DMS114 treated with DMSO at 0.1 percent for 48 hours (cell line): Measurements from ENCODE around the gene ADSS1.

Experiments used
- DNase-seq: peaks from one replicate; lab custom pipeline; 2025; ENCODE audit not compliant: unreplicated experiment; lab: John Stamatoyannopoulos, UW

Gene ADSS1

DNA sequence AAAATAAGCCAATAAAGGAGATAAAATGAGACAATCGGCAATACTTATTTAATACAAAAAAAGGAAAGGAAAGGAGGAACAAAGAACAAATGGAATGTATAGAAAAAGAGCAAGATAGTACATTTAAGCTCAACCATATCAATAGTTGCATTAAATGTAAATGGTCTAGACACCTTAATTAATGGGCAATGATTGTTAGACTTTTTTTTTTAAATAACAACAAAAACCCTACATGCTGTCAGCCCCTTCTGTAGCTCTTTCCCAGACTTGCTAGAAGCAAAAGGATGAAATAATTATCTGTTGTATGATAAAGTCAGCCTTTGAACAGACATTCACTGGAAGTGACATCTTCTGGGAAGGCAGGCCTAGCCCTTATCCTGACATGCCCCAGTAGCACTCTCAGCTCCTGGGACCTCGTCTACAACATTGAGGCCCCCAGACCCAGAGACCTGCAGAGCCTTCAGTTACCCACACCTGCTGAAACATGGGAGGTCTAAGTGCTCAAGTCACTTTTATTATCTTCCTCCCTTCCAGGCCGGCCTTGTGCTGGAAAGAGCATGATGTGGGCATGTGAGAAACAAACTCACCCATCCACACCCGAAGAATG, 42.3 kb downstream of the ADSS1 start:
- DNase-seq = no peak

DNA sequence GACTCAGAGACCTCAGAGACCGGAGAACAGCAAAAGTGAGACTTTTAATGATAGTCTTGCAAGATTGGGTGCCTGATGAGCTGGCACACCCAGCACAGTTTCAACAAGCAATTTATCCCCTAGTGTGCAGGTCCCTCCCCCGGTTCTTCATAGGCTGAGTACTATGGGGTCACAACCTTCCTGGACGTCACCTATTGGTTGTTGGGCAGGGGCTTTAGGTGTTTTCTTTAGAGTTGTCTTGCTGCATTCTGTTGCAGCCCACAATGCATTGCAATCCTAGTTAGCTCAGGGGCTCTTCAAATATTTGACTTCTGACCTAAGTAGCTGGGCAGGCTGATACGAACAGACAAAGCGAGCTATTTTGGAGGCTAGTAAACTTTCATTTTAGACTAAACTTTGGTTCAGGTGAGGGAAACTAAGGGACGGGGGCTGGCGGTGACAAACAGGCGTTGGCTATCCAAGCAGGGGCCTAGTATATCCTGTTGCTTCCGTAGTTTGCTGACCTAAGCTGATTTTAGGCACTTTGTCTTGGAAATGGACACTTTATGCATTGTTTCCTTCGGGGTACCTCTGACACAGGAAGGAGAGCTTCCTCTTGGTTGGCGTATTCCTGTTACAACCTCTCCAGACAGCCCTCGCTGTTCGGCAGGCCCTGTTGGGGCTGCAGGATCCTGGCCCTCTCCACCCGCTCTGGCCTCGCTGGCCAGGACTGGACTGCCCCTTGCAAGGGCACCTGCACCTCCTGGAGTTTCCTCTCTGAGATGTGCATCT, 43.0 kb downstream of the ADSS1 start:
- no peak for DNase-seq

DNA sequence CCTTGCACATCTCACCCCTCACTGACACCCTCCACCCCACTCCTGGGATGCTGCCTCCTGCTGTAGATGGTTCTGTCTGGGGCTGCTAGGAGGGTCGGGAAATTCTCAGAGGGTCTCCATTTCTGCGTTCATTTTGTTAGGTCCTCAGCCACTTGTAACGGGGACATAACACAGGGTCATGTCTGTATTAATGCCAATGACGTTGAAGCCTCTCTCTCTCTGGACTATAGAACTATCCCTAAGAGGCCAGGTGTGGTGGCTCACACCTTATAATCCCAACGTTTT, 43.5 kb downstream of the ADSS1 start:
- DNase-seq = no peak

DNA sequence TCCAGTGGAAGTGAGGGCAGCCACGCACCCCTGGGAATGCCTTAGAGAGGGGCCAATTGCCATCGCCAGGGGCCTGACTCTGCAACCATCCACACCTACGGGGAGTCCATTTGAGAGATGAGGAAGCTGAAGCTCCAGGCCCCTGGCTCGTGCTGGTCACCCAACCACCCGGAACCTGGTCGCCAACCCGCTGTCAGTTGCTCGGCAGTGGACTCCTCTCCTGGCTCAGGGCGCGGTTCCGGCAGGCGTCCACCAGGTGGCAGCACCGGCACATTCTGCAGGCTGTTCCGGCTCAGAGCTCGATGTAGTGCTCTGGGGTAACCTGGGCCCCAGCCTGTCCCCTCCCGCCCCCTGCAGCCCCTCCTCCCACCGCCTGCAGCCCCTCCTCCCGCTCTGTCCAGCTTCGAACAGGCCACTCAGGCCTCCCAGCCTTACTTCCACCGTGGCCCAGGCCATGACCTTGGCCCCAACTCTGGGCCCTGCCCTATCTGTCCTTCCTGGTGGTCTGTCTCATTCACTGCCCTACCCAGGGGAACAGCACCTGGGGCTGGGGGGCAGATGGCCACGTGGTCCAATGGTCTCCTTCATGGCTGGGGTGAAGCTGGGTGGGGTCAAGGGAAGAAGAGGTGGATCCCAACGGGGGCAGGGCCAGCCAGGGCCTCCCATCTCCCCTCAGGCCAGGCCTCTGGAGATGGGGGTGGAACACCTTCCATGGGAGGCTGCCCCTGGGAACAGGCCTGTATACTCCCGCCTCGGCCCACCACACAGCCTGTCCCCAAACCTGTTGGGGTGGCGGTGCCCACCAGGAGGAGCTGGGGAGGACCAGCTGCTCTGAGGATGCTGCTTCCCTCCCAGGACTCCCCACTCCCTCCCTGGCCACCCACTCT, 44.7 kb downstream of the ADSS1 start:
- DNase-seq = peak; percentile 38

DNA sequence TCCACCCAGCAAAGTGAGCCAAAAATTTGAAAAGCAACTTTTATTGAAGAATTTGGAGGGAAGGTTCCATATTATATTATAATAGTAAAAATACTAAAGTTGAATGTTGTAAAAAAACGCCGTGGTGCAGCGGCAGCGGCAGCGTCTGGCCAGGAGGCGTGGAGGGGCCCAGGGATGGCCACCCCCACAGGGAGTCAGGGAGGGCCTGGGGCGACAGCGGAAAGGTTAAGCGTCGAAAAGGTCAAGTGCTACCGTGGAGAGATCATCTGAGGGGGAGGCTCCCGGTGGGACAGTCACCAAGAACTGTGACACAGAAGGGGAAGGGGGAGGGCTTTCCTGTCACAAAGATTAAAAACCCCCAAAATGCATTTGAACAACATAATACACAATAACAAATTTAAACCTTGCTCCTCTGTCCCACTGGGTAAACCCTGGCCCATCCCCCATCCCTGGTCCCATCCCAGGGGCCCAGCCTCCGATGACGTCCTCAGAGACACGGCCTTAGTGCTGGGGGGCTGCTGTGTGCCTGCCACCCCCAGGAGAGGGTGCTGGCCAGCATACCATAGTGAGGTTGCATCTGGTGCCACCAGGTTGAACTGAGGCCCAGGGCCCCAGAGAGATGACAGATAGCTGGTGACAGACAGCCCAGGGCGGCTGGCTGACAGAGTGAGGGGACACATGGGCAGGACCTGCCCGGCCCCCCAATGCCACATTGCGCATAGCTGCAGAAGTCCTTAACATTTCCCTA, 45.5 kb downstream of the ADSS1 start:
- no peak for DNase-seq

DNA sequence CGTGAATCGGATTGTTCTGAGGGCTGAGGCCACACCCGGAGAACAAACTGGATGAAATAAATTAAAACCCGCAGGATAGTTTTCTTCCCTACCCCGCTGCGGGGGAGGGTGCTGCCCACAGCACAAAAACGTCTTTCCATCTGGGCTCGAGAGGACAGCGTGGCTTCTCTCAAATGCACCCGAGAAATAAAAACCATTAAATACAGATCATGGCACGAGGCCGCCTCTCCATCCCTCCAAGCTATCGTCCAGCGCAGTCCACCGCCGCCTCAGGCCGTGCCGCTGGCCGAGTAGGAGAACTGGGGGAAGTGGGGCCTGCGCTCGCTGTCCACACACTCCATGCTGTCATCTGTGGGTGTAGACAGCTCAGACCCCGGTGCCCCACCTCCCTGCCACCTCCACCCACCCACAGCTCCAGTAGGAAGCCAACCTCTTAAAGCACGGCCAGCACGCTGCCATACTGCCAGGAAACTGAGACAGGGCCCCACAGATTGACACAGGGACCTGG, 46.1 kb downstream of the ADSS1 start:
- DNase-seq = no peak

DNA sequence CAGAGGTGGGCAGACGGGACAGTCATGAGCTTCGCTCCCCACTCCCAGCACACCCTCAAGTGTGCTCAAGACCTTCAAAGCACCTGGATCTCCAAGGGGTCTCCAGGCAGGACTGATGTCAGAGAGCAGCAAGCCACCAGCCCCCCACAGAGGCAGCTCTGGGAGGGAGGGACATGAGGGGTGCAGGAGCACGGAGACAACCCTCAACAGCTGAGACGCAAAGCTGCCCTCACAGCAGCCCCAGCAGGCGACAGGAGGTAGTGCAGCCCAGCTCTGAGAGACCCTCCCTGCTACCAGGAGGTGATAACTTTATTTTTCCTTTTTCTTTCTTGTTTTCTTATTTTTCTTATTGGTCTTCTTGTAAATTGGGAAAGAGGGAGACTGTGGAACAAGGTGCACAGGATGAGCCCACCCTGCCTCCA, 46.8 kb downstream of the ADSS1 start:
- DNase-seq = no peak

DNA sequence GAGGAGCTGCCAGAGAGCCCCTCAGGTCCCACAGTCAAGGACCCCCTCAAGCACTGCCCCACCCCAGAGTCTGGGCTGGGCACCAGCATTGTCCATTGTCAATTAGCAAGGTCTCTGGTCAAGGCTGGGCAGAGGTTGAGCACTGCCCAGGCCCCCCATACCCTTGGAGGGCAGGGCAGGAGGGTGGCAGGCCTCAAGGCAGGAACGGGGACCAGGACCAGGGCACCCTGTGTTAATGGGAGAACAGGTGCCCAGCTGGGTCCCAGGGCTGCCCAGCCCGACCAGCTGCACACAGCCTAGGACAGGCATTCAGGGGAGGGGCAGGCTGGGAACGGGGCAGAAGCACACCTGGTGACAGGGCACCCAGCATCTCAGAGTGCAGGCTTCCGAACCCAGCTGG, 47.3 kb downstream of the ADSS1 start:
- no peak for DNase-seq

DNA sequence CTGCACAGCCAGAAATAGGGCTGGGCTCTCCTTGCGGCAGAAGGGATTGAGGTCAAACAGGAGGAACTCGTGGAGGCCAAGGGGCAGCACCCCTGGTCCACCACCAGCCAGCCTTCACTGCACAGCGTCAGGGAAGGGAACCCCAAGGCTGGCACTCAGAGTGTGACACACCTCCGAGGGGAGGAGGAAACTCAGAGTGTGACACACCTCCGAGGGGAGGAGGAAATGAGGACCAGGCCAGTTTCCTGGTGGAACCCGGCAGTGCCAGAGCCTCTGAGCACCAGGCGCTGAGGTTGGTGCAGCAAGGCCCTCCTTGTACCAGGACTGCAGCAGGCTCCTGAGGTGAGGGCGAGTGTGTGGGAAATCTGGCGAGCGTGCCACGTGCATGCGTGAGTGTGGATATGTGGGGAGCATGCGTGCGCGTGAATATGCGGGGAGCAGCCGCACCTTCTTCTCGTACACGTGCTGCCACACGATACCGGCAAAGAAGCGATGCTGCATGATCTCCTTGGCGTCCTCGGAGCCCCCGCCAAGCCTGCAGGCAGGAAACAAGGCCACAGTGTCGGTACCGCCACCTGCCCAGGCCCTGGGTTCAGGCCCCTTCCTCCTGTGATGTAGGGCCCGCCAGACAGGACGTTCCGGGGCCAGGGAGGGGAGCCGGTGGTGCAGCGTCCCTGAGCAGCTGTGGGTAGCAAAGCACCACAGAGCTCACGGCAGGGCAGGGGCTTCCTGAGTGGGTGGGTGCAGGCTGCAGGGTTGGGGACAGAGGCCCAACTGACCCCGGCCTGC, 48.1 kb downstream of the ADSS1 start:
- no peak for DNase-seq

DNA sequence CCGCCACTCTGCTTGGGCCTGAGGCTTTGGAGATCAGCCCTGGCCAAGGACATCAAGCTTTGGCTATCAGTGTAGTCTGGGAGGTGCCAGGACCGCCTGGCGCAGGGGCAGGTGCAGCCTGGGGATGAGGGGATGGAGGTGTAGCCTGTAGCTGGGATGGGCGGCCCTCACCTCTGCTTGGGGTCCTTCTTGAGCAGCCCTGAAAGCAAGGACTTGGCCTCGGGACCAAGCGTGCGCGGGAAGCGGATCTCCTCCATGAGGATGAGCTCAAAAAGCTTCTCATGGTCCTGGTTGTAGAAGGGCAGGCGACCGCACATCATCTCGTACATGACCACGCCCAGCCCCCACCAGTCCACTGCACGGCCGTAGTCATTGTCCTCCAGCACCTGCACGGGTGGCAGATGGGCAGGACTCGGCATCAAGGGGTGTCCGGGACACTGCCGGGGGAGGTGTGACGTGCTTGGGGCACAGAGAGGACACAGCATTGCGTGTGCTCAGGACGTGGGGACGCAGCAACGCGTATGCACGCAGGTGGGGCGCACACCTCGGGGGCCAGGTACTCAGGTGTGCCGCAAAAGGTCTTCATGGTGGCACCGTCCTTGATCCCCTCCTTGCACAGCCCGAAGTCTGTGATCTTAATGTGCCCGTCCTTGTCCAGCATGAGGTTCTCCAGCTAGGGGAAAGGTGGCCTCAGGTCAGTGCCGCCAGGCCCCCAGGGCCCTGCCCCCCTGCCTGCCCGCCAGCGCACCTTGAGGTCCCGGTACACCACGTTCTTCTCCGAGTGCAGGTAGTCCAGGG, 48.9 kb downstream of the ADSS1 start:
- DNase-seq = no peak

DNA sequence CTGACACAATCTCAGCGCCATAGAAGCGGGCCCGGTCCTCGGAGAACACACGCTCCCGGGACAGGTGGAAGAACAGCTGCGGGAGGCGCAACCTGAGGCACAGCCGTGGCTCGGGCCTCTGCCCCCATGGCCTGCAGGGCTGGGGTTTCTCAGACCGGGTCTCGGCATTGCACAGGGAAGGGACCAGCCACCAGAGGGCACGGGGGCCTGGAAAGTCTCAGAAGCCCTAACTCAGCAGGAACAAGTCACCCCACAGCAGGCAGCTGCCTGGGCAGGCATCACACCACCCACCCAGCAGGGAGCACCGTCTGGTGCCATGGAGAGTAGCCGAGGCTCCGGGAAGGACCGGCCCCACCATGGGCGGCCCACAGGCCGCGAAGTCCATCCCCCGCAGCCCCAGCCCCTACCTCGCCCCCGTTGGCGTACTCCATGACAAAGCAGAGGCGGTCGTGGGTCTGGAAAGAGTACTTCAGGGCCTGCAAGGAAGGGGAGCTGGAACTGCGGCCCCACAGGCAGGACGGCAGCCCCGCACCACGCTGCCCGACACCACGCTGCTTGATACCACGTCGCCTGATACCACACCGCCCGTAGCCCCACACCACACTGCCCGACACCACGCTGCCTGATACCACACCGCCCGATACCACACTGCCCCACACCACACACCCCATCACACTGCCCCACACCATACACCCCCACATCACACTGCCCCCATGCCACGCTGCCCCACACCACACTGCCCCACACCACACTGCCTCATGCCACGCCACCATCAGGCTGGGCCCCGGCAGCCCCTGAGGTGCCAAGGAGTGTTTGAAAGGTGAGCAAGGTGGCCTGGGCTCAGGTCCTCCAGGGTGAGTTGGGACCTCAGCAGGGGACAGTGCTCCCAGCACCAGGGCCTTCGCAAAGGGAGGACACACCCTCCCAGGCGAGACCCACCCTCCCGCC, 49.8 kb downstream of the ADSS1 start:
- no peak for DNase-seq

DNA sequence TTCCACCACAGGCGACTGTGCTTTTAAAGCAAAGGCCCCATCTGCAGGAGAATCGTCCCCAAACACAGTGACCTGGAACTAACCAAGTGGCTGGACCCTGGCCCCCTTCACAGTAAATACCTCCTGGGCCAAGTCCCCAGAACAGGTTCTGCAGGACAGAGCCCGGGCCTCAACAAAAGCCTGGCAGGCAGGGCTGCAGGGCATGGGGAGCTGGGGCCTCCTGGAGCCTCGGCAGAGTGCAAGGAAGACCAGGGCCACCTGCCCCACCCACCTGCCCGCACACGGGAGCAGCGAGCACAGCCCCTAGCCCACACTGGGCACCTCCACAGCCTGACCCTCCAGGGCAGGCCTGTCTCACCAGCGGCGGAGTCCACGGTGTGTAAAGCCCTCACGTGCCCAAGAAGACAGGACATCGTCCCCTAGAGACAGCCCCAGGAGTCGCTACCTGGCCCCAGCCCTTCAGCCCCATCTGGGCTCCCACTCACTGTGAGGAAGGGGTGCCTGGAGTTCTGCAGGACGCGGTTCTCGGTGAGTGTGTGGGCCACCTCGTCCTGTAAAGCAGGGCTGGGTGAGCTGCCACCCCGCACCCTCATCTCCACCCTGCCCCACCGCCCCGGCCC, 50.5 kb downstream of the ADSS1 start:
- DNase-seq = no peak

DNA sequence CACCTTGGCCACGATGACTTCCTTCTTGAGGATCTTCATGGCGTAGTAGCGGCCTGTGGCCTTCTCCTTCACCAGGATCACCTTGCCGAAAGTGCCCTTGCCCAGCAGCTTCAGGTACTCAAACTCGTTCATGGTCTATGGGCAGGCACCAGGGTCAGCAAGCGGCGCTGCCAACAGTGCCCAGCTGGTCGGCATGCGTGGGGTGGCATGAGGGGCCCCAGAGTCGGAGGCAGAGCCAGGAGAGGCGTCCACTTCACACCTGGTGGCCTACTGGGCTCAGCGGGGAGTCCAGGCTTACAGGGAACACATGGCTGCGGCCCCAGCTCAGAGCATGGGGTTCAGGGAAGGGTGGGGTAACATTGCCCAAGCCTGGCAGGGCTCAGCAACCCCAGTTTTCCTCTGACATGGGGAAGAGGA, 51.1 kb downstream of the ADSS1 start:
- no peak for DNase-seq

DNA sequence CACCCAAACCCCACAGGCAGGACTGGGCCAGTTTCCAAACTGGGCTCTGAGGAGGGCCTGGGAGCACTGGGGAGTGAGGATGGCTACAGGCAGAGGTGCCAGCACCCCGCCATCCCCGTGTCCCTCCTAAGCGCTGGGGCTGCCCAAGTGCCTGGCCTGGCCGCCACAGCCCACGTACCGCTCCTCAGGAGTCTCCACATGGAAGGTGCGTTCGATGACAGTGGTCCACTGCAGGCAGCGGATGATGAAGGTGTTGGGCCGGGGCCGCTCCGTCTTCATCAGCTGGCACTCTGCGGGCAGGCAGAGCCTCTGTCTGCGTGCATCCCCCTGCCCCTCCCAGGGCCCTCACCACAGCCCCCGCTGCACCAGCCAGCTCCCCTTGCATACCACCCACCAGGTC, 52.5 kb downstream of the ADSS1 start:
- DNase-seq = no peak

DNA sequence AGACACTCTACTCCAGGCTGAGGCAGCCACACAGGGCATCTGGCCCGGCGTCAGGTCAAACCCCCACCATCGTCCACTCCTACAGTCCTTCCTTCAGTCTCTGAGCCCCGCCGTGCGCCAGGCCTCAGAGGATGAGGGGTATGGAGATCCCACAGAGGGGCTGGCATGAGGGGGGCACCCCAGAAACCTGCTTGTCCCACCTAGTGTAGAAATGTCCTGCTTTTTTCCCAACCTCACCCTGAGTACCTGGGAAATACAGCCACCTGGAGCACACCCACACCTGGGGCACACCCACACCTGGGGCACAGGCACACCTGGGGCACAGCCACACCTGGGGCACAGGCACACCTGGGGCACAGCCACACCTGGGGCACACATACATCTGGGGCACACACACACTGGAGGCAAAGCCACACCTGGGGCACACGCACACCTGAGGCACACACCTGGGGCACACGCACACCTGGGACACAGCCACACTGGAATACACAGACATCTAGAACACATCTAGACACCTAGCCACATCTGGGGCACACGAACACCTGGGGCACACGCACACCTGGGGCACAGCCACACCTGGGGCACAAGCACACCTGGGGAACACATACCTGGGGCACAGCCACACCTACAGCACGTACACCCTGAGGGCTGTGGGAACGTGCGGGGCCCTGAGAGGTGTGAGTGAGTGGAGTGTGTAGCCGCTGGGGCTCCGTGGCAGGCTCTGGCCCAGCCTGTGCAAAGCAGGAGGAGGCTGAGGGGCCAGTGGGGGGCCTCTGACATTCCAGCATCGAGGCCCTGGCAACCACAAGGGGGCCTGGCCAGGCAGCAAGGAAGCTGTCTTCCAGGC, 53.2 kb downstream of the ADSS1 start:
- no peak for DNase-seq

DNA sequence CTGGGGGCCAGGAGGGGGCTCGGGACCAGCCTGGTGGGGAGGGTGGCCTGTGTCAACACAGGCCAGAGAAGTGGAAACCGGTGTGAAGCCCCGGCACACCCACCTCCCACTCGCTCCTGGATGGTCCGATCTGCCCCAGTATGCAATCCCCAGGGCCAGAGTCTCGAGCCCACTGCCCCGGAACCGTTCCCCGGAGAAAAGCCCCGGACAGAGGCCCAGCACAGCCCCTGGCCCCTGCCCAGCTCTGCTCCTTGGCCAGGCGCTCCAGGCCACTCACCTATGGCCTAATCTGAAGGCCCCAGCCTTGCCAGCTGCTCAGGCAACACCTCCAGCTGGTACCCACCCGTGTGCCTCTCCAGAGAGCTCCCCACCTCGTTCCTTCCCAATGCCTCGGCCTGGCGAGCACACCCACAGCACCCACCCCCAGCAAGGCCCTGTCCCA, 53.8 kb downstream of the ADSS1 start:
- no peak for DNase-seq

DNA sequence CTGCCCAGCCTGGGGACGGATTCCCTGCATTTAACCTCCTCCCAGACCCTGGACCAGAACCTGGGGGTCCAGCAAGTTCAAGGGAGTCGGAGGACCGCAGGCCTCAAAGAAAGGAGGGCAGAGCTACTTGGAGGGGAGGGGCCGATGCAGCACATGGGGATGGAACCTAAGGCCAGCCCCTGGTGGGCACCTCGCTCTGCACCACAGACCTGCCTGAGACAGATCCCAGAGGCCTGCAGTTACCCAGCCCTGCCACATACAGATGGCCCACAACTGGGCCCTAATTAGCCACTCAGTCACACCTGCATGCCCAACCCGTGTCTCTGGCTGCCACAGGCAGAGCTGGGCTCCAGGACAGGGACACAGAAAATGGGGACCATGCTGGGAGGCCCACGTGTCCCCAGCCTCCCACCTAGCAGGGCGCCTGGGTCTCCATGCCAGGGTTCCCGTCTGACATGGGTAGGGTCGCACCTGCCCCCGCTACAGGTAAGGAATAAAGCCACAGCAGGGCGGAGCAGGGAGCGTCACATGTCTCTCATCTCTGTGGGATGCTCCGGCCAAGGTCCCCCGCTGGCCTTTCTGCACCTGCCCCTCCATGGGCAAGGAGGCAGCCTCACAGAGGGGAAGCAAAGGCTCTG, 54.8 kb downstream of the ADSS1 start:
- DNase-seq = no peak
